Spleen (tissue), 11 donors: ENCODE results near the gene PRKCQ. TPM values are rescaled to one million over a fixed set of nuclear protein-coding genes. Genes with fewer than 3 reads are reported as not detected.

Experiments used
- DNase-seq: peaks from one replicate; pipeline ENCODE4 v3.0.0-alpha.2; 2020
- H3K27ac ChIP-seq, 8 donors: fragments of 200-600 bp; sonication (generic) in 7 of 8; 1 replicate in 4 of 8; 2 replicates in 4 of 8; pipeline versions ENCODE4 v1.5.0 to v1.8.0; 2016 to 2021; ENCODE audit warnings: inconsistent platforms in 4 of 8, mild to moderate bottlenecking in 4 of 8, moderate library complexity in 1 of 8
- H3K27me3 ChIP-seq, 7 donors: fragments of 200-600 bp; sonication (generic) in 6 of 7; replicated peaks in 1 of 7; 1 replicate in 4 of 7; 2 replicates in 3 of 7; pipeline versions ENCODE4 v1.5.0 to v1.8.0; 2016 to 2021; ENCODE audit warnings: inconsistent platforms in 3 of 7, mild to moderate bottlenecking in 1 of 7
- H3K36me3 ChIP-seq, 6 donors: fragments of 200-600 bp; sonication (generic) in 5 of 6; 1 replicate in 4 of 6; 2 replicates in 2 of 6; pipeline versions ENCODE4 v1.5.0 to v1.8.0; 2016 to 2021; ENCODE audit warnings: inconsistent platforms in 2 of 6
- H3K4me1 ChIP-seq, 6 donors: fragments of 200-600 bp; sonication (generic) in 5 of 6; 1 replicate in 3 of 6; 2 replicates in 3 of 6; pipeline versions ENCODE4 v1.5.0 to v1.8.0; 2016 to 2021; ENCODE audit warnings: inconsistent platforms in 3 of 6
- H3K4me3 ChIP-seq, 8 donors: fragments of 200-600 bp; sonication (generic) in 7 of 8; 1 replicate in 4 of 8; 2 replicates in 4 of 8; pipeline versions ENCODE4 v1.5.0 to v1.8.0; 2016 to 2021; ENCODE audit warnings: inconsistent platforms in 4 of 8, mild to moderate bottlenecking in 4 of 8, moderate library complexity in 2 of 8
- H3K9me3 ChIP-seq, 8 donors: fragments of 200-600 bp; sonication (generic) in 7 of 8; 1 replicate in 4 of 8; 2 replicates in 4 of 8; pipeline versions ENCODE4 v1.5.0 to v1.8.0; 2016 to 2021; ENCODE audit warnings: inconsistent platforms in 4 of 8
- CTCF ChIP-seq, 11 experiments: fragments of 200-600 bp in 7 of 11; fragments of 450-650 bp in 4 of 11; sonication (generic) in 4 of 11; IDR thresholded peaks in 8 of 11; conservative IDR thresholded peaks in 3 of 11; 1 replicate in 7 of 11; 2 replicates in 4 of 11; pipeline versions ENCODE4 v1.4.0 to v1.8.0; 2016 to 2021; ENCODE audit warnings: antibody characterized with exemption in 11 of 11, inconsistent platforms in 4 of 11, mild to moderate bottlenecking in 1 of 11
- POLR2A ChIP-seq, 3 donors: fragments of 450-650 bp; IDR thresholded peaks; one replicate each; pipeline ENCODE4 v1.5.1; 2017; ENCODE audit warnings: antibody characterized with exemption in 3 of 3, mild to moderate bottlenecking in 1 of 3
- POLR2AphosphoS5 ChIP-seq, 3 donors: sonication (generic); formaldehyde crosslinking; IDR thresholded peaks; one replicate each; pipeline ENCODE4 v1.5.1; 2017; ENCODE audit warnings: antibody characterized with exemption in 3 of 3
- WGBS, 5 donors: extraction: QIAGEN DNeasy Blood & Tissue Kit in 3 of 5; methylation state at CpG; one replicate each; pipeline versions ENCODE4 v1.1.5 to v1.1.7; 2013 to 2018; 5-methylcytosine and 5-hydroxymethylcytosine counted together
- intact Hi-C: fragments of 100-400 bp; cut with DNase I; formaldehyde crosslinking; loops from one replicate; pipeline ENCODE4 v1.15.0; 2023; ENCODE audit warnings: low total_unique reads
- polyA plus RNA-seq, 3 donors: library from polyadenylated mRNA; stranded (reverse); fragments of 200-250 nt; gene quantifications; one replicate each; pipeline ENCODE4 v1.2.1, GENCODE V29; 2013
- total RNA-seq, 7 donors: library from RNA; depleted of rRNA in 3 of 7; stranded (reverse); fragments of >200 nt in 3 of 7; fragmentation: NEBNext Ultra II Directional in 4 of 7; extraction: Animal tissue kit (Norgen Biotek cat#: 25700) in 4 of 7; gene quantifications; one replicate each; pipeline versions ENCODE4 v1.1.0 to v1.2.1, GENCODE V29; 2016 to 2021
- donor health status: healthy with polysubstance abuse.
- donor health status: DM: no; HTN: no; CAD: no; lungs with moderate emphysema.
- donor health status: DM: no; HTN: no; CAD: no.
- donor health status: Bipolar disorder and iron deficiency.
- donor health status: healthy.
- donor health status: DM: no; HTN: no; CAD: no.
- donor health status: DM: yes; HTN: yes; CAD: no.

The PRKCQ gene
- total and polyA plus RNA-seq, 10 donors, result 2.1 to 11.8 (median 8.1) TPM

- Histone ChIP-seq H3K27ac (peak overlapping the region in 1 of 8 donors; percentile 64), H3K9me3 (no peaks in the 10 kb centered on the region), H3K27me3 (peaks cover 0 to 9% (median 0%) of the 10 kb centered on the region in 7 donors), H3K4me3 (no peak overlapping the region), H3K36me3 (no peaks in the 10 kb centered on the region), H3K4me1 (peaks cover 0 to 57% (median 31%) of the 10 kb centered on the region in 6 donors)
- WGBS, 5 donors, result 40 to 60% (median 51%) methylated on average over 5 of the region's 5 CpGs
- intact Hi-C loops, result no loop called here
- TF ChIP-seq POLR2AphosphoS5 (IDR thresholded peaks at IDR 0.05) (no peak), CTCF (IDR thresholded peaks at IDR 0.05 in 8 of 11, conservative IDR thresholded peaks at IDR 0.05 in 3 of 11) (no peak), POLR2A (IDR thresholded peaks at IDR 0.05) (no peak)
- DNase-seq, result no peak
Measured at GRCh38 chr10:6564367-6564766, 15.7 kb downstream of the PRKCQ start.

DNA sequence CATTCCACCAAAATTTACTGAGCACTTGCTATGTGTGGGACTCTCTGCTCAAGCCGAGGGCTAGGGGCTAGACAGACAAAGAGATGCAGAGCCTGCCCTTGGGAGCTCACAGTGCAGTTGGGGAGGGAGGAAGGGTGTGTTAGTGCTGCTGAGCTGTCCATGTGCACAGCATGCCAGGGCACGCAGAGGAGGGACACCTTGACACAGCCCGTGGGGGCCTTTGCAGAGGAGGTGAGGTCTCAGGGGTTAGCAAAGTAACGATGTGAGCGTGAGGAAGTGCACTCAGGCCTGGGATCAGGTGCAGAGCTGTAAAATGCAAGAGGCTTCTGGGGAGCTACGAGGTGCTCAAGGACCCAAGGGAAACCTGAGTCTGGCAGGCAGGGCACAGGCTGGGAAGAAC is 16.3 kb downstream of the PRKCQ start:
- Histone ChIP-seq H3K4me1 (peaks cover 0 to 57% (median 31%) of the 10 kb centered on the region in 6 donors), H3K36me3 (no peaks in the 10 kb centered on the region), H3K4me3 (no peak overlapping the region), H3K27me3 (peaks cover 0 to 9% (median 0%) of the 10 kb centered on the region in 7 donors), H3K27ac (peak overlapping the region in 4 of 8 donors; percentile 24 to 64 (median 40)), H3K9me3 (no peaks in the 10 kb centered on the region)
- TF ChIP-seq CTCF (IDR thresholded peaks at IDR 0.05 in 8 of 11, conservative IDR thresholded peaks at IDR 0.05 in 3 of 11) (no peak), POLR2A (IDR thresholded peaks at IDR 0.05) (no peak), POLR2AphosphoS5 (IDR thresholded peaks at IDR 0.05) (no peak)
- WGBS, 5 donors, result 67 to 76% (median 72%) methylated on average over 6 of the region's 6 CpGs
- intact Hi-C loops, result no loop called here
- no peak for DNase-seq

- Histone ChIP-seq H3K27me3 (peaks cover 0 to 9% (median 0%) of the 10 kb centered on the region in 7 donors), H3K27ac (peak overlapping the region in 4 of 8 donors; percentile 24 to 64 (median 40)), H3K36me3 (no peaks in the 10 kb centered on the region), H3K9me3 (no peaks in the 10 kb centered on the region), H3K4me3 (peak overlapping the region in 1 of 8 donors; percentile 33), H3K4me1 (peaks cover 0 to 60% (median 31%) of the 10 kb centered on the region in 6 donors)
- intact Hi-C loops, result no loop called here
- WGBS, 5 donors, result 40 to 57% (median 56%) methylated on average over 7 of the region's 7 CpGs
- TF ChIP-seq POLR2A (IDR thresholded peaks at IDR 0.05) (no peak), CTCF (IDR thresholded peaks at IDR 0.05 in 8 of 11, conservative IDR thresholded peaks at IDR 0.05 in 3 of 11) (no peak), POLR2AphosphoS5 (IDR thresholded peaks at IDR 0.05) (no peak)
- DNase-seq, result no peak
Measured at GRCh38 chr10:6563075-6563474, 17.0 kb downstream of the PRKCQ start.

DNA sequence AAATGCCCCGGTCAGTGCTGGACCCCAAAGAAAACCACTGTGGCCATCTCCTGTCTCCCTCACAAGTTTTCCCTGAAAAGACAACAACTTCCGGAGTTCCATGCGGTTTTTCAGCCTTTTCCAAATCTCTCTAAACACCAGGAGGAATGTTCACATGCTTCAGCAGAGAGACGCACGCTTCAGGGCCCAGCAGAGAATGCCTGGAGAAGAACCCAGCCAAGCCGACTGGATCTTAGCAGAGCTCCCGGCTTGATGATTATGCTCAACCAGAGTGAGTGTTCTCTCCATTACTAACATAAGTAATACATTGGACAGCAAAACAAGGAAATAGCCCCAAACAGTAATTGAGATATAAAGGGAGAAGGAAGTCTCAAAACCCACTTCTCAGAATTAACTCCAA is 17.9 kb downstream of the PRKCQ start:
- Histone ChIP-seq H3K36me3 (no peaks in the 10 kb centered on the region), H3K27ac (peak overlapping the region in 3 of 8 donors; percentile 24 to 64 (median 47)), H3K4me1 (peaks cover 0 to 66% (median 29%) of the 10 kb centered on the region in 6 donors), H3K4me3 (no peak overlapping the region), H3K27me3 (peaks cover 0 to 9% (median 0%) of the 10 kb centered on the region in 7 donors), H3K9me3 (no peaks in the 10 kb centered on the region)
- 51 to 68% (median 62%) methylated on average over 7 of the region's 7 CpGs for WGBS, 5 donors
- no peak for DNase-seq
- TF ChIP-seq CTCF (IDR thresholded peaks at IDR 0.05 in 8 of 11, conservative IDR thresholded peaks at IDR 0.05 in 3 of 11) (no peak), POLR2A (IDR thresholded peaks at IDR 0.05) (no peak), POLR2AphosphoS5 (IDR thresholded peaks at IDR 0.05) (no peak)
- intact Hi-C loops, result no loop called here
